Vagina (tissue), 2 donors: ENCODE results near the gene ZNF219. TPM values are rescaled to one million over a fixed set of nuclear protein-coding genes. Genes with fewer than 3 reads are reported as not detected.

Experiments
- DNase-seq, 2 donors: peaks; one replicate each; pipeline ENCODE4 v3.0.0-alpha.2; 2017; ENCODE audit errors: extremely low spot score in 2 of 2
- H3K27ac ChIP-seq: fragments of 200-600 bp; sonication (generic); one replicate; pipeline ENCODE4 v1.5.1; 2019
- H3K27me3 ChIP-seq: fragments of 200-600 bp; sonication (generic); one replicate; pipeline ENCODE4 v1.5.1; 2019
- H3K36me3 ChIP-seq, 2 donors: fragments of 200-600 bp; sonication (generic); one replicate each; pipeline ENCODE4 v1.5.1; 2017 to 2019
- H3K4me1 ChIP-seq: fragments of 200-600 bp; sonication (generic); one replicate; pipeline ENCODE4 v1.5.1; 2019
- H3K4me3 ChIP-seq, 2 donors: fragments of 200-600 bp; sonication (generic); 1 replicate in 1 of 2; 2 replicates in 1 of 2; pipeline ENCODE4 v1.5.1; 2016 to 2019
- H3K9me3 ChIP-seq: fragments of 200-600 bp; sonication (generic); one replicate; pipeline ENCODE4 v1.5.1; 2019
- POLR2A ChIP-seq, 2 donors: fragments of 450-650 bp; IDR thresholded peaks; one replicate each; pipeline ENCODE4 v1.6.1; 2017; ENCODE audit warnings: antibody characterized with exemption in 2 of 2, mild to moderate bottlenecking in 2 of 2, moderate library complexity in 2 of 2
- POLR2AphosphoS5 ChIP-seq, 2 donors: sonication (generic); formaldehyde crosslinking; IDR thresholded peaks; one replicate each; pipeline ENCODE4 v1.9.0; 2017; ENCODE audit warnings: antibody characterized with exemption in 2 of 2, mild to moderate bottlenecking in 2 of 2, low read depth in 1 of 2; ENCODE audit not compliant: insufficient read depth in 1 of 2
- intact Hi-C: fragments of 100-400 bp; cut with DNase I; formaldehyde crosslinking; loops from one replicate; pipeline ENCODE4 v1.15.1; 2023
- total RNA-seq: library from RNA; depleted of rRNA; stranded (reverse); fragments of >200 nt; gene quantifications from one replicate; pipeline ENCODE4 v1.2.3, GENCODE V29; 2016
- TF ChIP-seq, protein P1 (sequence below), 3 experiments: fragments of 450-650 bp in 2 of 3; fragments of 200-600 bp in 1 of 3; sonication (generic) in 1 of 3; IDR thresholded peaks; one replicate each; pipeline ENCODE4 v1.5.1; 2017 to 2019; ENCODE audit warnings: antibody characterized with exemption in 3 of 3, mild to moderate bottlenecking in 2 of 3, moderate library complexity in 2 of 3

ZNF219 gene
- total RNA-seq, 1 donor from 2014 or later = 69.2 TPM

- Histone ChIP-seq H3K4me1 (peaks cover 46% of the 10 kb centered on the region), H3K27me3 (no peaks in the 10 kb centered on the region), H3K4me3 (no peak overlapping the region), H3K36me3 (peaks cover 0 to 48% of the 10 kb centered on the region in 2 donors), H3K27ac (no peak overlapping the region), H3K9me3 (no peaks in the 10 kb centered on the region)
- intact Hi-C loops = no loop called here
- no peak for TF ChIP-seq POLR2A (IDR thresholded peaks at IDR 0.05)
- no peak for TF ChIP-seq POLR2AphosphoS5 (IDR thresholded peaks at IDR 0.05; ENCODE audit: insufficient read depth in 1 of 2, low read depth in 1 of 2)
- TF ChIP-seq, protein P1, sequence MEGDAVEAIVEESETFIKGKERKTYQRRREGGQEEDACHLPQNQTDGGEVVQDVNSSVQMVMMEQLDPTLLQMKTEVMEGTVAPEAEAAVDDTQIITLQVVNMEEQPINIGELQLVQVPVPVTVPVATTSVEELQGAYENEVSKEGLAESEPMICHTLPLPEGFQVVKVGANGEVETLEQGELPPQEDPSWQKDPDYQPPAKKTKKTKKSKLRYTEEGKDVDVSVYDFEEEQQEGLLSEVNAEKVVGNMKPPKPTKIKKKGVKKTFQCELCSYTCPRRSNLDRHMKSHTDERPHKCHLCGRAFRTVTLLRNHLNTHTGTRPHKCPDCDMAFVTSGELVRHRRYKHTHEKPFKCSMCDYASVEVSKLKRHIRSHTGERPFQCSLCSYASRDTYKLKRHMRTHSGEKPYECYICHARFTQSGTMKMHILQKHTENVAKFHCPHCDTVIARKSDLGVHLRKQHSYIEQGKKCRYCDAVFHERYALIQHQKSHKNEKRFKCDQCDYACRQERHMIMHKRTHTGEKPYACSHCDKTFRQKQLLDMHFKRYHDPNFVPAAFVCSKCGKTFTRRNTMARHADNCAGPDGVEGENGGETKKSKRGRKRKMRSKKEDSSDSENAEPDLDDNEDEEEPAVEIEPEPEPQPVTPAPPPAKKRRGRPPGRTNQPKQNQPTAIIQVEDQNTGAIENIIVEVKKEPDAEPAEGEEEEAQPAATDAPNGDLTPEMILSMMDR (IDR thresholded peaks at IDR 0.05) = no peak
- no peak for DNase-seq
Measured at GRCh38 chr14:21074398-21075272, 23.8 kb downstream of the ZNF219 start.

GRCh38 chr14:21073921-21074320, 24.5 kb downstream of the ZNF219 start:
- Histone ChIP-seq H3K4me3 (no peak overlapping the region), H3K27ac (no peak overlapping the region), H3K9me3 (no peaks in the 10 kb centered on the region), H3K4me1 (peaks cover 53% of the 10 kb centered on the region), H3K27me3 (no peaks in the 10 kb centered on the region), H3K36me3 (peaks cover 0 to 41% of the 10 kb centered on the region in 2 donors)
- intact Hi-C loops = no loop called here
- no peak for DNase-seq
- no peak for TF ChIP-seq POLR2AphosphoS5 (IDR thresholded peaks at IDR 0.05; ENCODE audit: insufficient read depth in 1 of 2, low read depth in 1 of 2)
- TF ChIP-seq POLR2A (IDR thresholded peaks at IDR 0.05) = no peak
- TF ChIP-seq, protein P1 (IDR thresholded peaks at IDR 0.05) = no peak

- intact Hi-C loops = no loop called here
- no peaks in the 10 kb centered on the region for H3K9me3 ChIP-seq
- H3K27me3 ChIP-seq = no peaks in the 10 kb centered on the region
- no peak overlapping the region for H3K4me3 ChIP-seq
- H3K27ac ChIP-seq = peak overlapping the region; percentile 95
- H3K4me1 ChIP-seq = peaks cover 61% of the 10 kb centered on the region
- DNase-seq = no peak
- peaks cover 0 to 32% of the 10 kb centered on the region in 2 donors for H3K36me3 ChIP-seq
- TF ChIP-seq, protein P1 (IDR thresholded peaks at IDR 0.05) = no peak
- TF ChIP-seq POLR2A (IDR thresholded peaks at IDR 0.05) (no peak), POLR2AphosphoS5 (IDR thresholded peaks at IDR 0.05; ENCODE audit: insufficient read depth in 1 of 2, low read depth in 1 of 2) (no peak)
Measured at GRCh38 chr14:21072781-21073339, 25.6 kb downstream of the ZNF219 start.

DNA sequence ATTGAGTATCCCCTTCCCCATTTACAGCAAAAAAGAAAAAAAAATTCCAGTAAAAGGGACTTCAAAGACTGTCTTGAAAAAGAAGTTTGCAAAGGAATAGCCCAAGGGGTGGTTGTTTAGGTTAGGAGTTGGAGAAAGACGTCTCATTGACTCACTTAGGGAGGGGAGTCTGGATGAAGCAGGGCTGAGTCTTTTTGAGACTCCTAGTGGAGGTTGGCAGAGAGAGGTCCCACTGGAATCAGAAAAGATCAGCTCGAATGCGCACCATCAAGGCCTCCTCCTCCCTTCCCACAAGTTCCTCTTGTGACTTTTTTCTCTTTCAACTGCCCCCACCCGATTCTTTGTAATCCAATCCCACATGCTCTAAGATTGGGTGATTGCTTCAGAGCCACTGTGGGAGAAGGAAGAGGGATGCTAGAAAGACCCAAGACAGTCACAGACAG, 26.4 kb downstream of the ZNF219 start:
- peaks cover 0 to 29% of the 10 kb centered on the region in 2 donors for H3K36me3 ChIP-seq
- peak overlapping the region; percentile 71 to 73 for H3K4me3 ChIP-seq
- intact Hi-C loops = no loop called here
- DNase-seq = no peak
- H3K9me3 ChIP-seq = no peaks in the 10 kb centered on the region
- H3K4me1 ChIP-seq = peaks cover 61% of the 10 kb centered on the region
- peak overlapping the region; percentile 95 for H3K27ac ChIP-seq
- no peaks in the 10 kb centered on the region for H3K27me3 ChIP-seq
- TF ChIP-seq POLR2AphosphoS5 (IDR thresholded peaks at IDR 0.05; ENCODE audit: insufficient read depth in 1 of 2, low read depth in 1 of 2) = peak in 1 of 2 donors; percentile 18
- TF ChIP-seq, protein P1 (IDR thresholded peaks at IDR 0.05) = no peak
- peak in 1 of 2 donors; percentile 32 for TF ChIP-seq POLR2A (IDR thresholded peaks at IDR 0.05)
